ENCODE measurements around the gene VIPR2. TPM values are rescaled to one million over a fixed set of nuclear protein-coding genes. Genes with fewer than 3 reads are reported as not detected.

VIPR2 gene
- total RNA-seq, 1 experiment from 2014 or later, result not detected

GRCh38 chr7:159099711-159100231, 44.9 kb downstream of the VIPR2 start:
- peaks cover 87% of the 10 kb centered on the region for H3K27me3 ChIP-seq (ENCODE audit: insufficient read depth, low read depth)
- intact Hi-C loops (cut with micrococcal nuclease; ENCODE audit: unreplicated experiment), result no loop called here
- ChIA-PET CTCF (no interaction called here), POLR2A (ENCODE audit: unreplicated experiment) (no interaction called here)
- peaks cover 4% of the 10 kb centered on the region; the same call in 1 of the 2 replicates for H4K20me1 ChIP-seq (ENCODE audit: insufficient read depth)
- no peaks in the 10 kb centered on the region for H3K79me2 ChIP-seq (ENCODE audit: low read depth)
- no peak overlapping the region for H2AFZ ChIP-seq
- H3K4me1 ChIP-seq (replicated peaks; ENCODE audit: insufficient read depth), result no peaks in the 10 kb centered on the region
- H3F3A ChIP-seq (ENCODE audit: insufficient read depth, low read depth), result no peaks in the 10 kb centered on the region
- TF ChIP-seq EZH2 (IDR thresholded peaks at IDR 0.05; ENCODE audit: low read depth), result no peak
- TF ChIP-seq, protein P1, sequence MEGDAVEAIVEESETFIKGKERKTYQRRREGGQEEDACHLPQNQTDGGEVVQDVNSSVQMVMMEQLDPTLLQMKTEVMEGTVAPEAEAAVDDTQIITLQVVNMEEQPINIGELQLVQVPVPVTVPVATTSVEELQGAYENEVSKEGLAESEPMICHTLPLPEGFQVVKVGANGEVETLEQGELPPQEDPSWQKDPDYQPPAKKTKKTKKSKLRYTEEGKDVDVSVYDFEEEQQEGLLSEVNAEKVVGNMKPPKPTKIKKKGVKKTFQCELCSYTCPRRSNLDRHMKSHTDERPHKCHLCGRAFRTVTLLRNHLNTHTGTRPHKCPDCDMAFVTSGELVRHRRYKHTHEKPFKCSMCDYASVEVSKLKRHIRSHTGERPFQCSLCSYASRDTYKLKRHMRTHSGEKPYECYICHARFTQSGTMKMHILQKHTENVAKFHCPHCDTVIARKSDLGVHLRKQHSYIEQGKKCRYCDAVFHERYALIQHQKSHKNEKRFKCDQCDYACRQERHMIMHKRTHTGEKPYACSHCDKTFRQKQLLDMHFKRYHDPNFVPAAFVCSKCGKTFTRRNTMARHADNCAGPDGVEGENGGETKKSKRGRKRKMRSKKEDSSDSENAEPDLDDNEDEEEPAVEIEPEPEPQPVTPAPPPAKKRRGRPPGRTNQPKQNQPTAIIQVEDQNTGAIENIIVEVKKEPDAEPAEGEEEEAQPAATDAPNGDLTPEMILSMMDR (conservative IDR thresholded peaks at IDR 0.05), result no peak
- no peak overlapping the region for H3K4me2 ChIP-seq
- no peak overlapping the region for H3K4me3 ChIP-seq
- BruUV-seq (replicated peaks), result no TSS peak
- H3K36me3 ChIP-seq (ENCODE audit: low read depth), result no peaks in the 10 kb centered on the region
- H3K9me2 ChIP-seq (ENCODE audit: insufficient read depth), result no peaks in the 10 kb centered on the region
- no peak for DNase-seq
- H3K9me3 ChIP-seq (ENCODE audit: insufficient read depth, low read depth), result no peaks in the 10 kb centered on the region
- no peak overlapping the region for H3K27ac ChIP-seq

DNA sequence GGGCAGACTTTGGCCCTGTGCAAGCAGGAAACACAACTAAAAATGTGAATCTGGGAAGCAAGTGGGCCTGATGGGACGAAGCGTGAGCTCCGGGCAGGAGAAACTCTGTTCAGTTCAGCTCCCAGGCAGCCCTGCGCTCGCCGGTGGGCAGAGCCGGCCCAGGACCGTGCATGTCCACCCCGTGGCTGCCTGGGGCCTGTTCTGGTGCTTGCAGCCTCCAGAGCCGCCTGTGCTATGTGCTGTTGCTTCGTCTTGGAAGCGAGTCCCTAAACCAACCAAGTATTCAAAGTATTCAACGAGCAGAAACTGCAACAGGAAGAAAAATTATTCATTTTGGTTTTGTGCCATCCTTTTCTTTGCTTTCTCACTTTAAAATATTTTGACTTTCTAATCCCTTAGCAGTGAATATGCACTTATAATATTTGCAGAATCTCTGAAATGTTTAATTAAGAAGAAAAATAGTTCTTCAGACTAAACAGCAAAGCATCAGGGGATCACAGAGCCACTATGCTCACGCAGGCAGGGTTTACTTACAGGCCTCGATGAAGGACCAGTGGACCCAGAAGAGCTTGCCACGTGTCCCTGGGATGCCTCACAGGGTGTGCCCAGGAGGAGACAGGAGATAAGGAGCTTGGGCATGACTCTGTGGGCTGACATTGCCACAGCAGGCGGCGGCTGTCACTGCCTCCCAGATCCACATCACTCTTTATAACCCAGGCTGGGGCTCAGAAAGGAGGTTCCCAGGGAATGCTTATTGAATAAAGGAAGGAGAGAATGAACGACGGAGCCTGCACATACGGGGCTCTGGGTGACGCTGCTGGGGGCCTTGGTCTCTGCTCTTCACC, 45.6 kb downstream of the VIPR2 start:
- intact Hi-C loops (cut with micrococcal nuclease; ENCODE audit: unreplicated experiment), result no loop called here
- Histone ChIP-seq H3K4me2 (no peak overlapping the region), H4K20me1 (ENCODE audit: insufficient read depth) (0 out of 2 replicates have a peak, but pooled peaks cover 4% of the 10 kb centered on the region), H3K9me2 (ENCODE audit: insufficient read depth) (no peaks in the 10 kb centered on the region), H3K4me1 (replicated peaks; ENCODE audit: insufficient read depth) (no peaks in the 10 kb centered on the region), H3K36me3 (ENCODE audit: low read depth) (no peaks in the 10 kb centered on the region), H3K4me3 (no peak overlapping the region), H3K27ac (no peak overlapping the region), H3F3A (ENCODE audit: insufficient read depth, low read depth) (no peaks in the 10 kb centered on the region), H3K9me3 (ENCODE audit: insufficient read depth, low read depth) (no peaks in the 10 kb centered on the region), H2AFZ (no peak overlapping the region), H3K79me2 (ENCODE audit: low read depth) (no peaks in the 10 kb centered on the region), H3K27me3 (ENCODE audit: insufficient read depth, low read depth) (peaks cover 87% of the 10 kb centered on the region)
- TF ChIP-seq EZH2 (IDR thresholded peaks at IDR 0.05; ENCODE audit: low read depth), result no peak
- TF ChIP-seq, protein P1 (conservative IDR thresholded peaks at IDR 0.05), result no peak
- no peak for DNase-seq
- ChIA-PET POLR2A (ENCODE audit: unreplicated experiment) (no interaction called here), CTCF (no interaction called here)
- no TSS peak for BruUV-seq (replicated peaks)

- Histone ChIP-seq H4K20me1 (ENCODE audit: insufficient read depth) (0 out of 2 replicates have a peak, but pooled peaks cover 4% of the 10 kb centered on the region), H3K4me3 (no peak overlapping the region), H3K4me1 (replicated peaks; ENCODE audit: insufficient read depth) (no peaks in the 10 kb centered on the region), H3K9me2 (ENCODE audit: insufficient read depth) (no peaks in the 10 kb centered on the region), H3K4me2 (no peak overlapping the region), H3K27me3 (ENCODE audit: insufficient read depth, low read depth) (peaks cover 87% of the 10 kb centered on the region), H3K9me3 (ENCODE audit: insufficient read depth, low read depth) (no peaks in the 10 kb centered on the region), H3F3A (ENCODE audit: insufficient read depth, low read depth) (no peaks in the 10 kb centered on the region), H3K79me2 (ENCODE audit: low read depth) (no peaks in the 10 kb centered on the region), H2AFZ (no peak overlapping the region), H3K36me3 (ENCODE audit: low read depth) (no peaks in the 10 kb centered on the region), H3K27ac (no peak overlapping the region)
- ChIA-PET CTCF (no interaction called here), POLR2A (ENCODE audit: unreplicated experiment) (no interaction called here)
- TF ChIP-seq, protein P1 (conservative IDR thresholded peaks at IDR 0.05), result no peak
- no peak for TF ChIP-seq EZH2 (IDR thresholded peaks at IDR 0.05; ENCODE audit: low read depth)
- BruUV-seq (replicated peaks), result no TSS peak
- no peak for DNase-seq
- intact Hi-C loops (cut with micrococcal nuclease; ENCODE audit: unreplicated experiment), result no loop called here
Measured at GRCh38 chr7:159098424-159098786, 46.3 kb downstream of the VIPR2 start.
